ENCODE data around the gene APOC3.

Gene APOC3

DNA sequence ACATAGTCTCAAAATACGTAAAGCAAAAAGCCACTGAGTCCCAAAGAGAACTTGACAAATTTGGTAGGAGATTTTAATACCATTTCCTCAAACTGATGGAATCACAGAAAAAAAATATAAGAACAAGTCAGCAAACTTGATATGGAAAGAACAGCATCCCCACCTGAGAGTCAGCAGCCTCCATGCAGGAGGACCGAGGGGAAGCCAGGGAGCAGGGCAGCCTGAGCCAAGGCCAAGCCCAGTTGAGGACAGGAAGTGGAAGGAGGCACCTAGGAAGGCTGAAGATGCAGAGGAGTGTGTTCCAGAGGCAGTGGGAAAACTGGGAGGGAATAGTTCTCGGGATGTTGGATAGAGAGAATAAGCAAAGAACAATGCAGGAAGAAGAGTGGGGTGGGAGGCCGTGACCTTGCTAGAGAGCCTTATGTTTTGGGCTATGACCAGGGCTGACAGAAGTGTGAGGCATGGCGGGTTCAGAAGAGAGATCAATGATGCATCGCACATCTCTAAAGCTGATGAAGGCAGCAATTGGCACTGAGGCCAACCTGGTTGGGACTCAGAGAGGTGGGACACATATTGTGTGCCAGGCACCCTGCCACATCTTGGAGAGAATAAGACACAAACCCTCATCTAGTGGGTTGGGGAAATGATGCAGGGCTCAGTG, 22.0 kb upstream of the APOC3 start:
- no peak for DNase-seq

DNA sequence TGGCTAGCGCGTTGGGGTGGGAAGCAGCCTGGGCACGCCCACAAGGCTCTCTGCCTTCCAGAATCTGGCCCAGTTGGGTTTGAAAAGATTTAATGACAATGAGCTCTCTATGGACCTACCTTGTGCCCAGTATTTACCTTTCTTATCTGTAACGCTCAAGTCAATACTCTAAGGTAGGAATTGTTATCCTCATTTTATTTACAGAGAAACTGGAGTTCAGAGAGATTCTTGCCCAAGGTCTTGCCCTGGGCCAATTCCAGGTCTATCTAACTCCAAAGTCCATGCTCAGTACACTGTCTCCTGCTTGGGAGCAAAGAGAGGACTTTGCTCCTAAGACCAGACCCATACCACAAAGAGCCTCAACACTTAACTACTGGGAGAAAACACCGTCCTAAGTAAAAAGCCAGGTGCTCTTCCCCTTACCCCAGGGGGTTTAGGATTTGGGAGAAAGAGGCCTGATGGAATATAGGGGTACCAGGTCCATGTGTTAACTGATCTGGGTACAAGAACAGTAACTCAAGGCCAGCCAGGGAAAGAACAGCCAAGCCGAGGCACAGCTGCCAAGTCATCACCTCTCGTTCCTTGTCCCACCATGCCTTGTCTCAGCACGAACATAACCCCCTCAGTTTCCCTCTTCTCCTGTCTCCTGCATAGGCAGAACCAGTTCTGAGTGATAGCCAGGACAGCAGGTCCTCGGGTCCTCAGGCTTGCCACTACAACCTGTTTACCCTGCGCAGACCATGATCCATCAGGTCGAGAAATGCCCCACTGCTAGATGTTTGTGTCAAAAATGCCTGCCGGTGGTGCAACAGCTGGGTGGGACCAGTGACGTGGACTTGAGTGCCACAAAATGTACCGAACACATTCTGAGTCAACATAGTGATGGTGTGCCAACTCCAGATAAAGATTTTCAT, 21.2 kb upstream of the APOC3 start:
- DNase-seq: no peak

DNA sequence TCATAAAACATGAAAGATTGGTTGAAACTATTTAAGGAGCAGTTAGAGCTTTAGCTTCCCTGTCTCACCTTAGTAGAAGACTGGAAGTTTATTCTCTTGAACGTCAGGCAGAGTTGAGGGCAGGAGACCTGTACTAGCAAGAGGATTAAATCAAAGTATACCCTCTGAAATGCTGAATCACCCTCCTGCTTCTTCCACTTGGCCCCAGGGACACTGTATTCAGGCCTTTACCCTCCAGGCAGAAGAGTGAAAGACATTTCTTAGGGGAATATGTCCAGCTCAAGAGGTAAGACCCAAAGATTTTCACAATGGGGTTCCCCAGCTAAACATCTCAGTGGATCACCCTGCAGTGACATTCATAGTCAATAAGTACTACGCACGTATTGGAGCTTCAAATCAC, 18.5 kb upstream of the APOC3 start:
- no peak for DNase-seq

DNA sequence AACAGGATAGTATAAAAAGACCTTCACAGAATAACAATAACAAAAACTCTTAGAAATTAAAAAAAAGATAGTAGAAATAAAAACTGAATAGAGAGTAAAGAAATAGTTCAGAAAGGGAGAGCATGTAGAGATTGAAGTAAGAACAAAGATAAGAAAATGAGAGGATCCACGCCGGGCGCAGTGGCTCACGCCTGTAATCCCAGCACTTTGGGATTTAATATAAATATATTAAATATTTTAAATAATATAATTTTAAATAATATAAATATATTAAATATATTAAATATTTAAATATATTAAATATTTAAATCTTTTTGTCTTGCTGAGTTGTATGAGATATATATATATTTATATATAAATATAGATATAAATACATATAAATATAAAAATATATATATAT, 17.6 kb upstream of the APOC3 start:
- DNase-seq: no peak

DNA sequence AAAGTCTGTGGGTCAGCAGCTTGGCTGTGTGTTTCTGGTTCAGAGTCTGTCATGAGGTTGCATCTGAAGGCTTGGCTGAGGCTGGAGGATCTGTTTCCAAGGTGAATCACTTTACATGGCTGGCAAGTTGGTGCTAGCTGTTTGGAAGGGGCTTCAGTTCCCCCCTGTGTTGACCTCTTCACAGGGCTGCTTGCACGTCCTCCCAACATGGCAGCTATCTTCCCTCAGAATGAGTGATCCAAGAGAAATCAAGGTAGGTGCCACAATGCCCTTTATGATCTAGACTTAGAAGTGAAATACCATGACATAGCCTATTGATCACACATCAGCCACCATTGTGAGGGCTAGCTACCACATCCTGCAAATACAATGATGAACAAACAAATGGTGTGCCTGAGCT, 16.5 kb upstream of the APOC3 start:
- no peak for DNase-seq

DNA sequence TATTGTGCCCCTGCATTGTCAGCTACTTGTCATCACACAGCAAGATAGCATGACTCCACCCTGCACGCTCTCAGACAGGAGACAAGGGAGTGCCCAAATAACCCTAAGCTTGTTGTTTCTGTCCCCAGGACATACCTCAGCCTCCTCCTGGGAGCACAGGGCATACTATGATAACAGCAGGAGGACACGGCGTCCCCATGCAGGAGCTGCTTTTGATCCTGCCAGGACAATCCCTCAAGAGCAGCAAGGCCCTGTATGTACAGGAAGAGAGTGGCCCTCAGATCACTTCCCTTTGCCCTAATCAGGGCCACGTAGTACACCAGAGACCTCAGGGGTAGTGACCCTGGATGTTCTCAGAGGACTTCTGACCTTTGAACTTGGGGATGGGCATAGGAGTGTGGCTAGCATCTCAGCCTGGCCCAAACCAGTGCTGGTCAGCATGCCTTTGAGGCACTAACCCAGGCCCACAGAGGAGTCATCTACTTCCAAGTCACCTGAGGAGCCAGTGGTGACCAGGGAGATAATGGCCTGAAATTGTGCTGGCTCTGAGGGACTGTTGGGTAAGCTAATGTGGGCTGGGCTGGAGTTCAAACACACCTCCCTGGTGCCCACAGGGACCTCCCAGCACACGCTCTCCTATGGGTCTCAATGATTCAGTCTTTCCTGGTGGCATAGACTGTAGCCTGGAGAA, 15.8 kb upstream of the APOC3 start:
- no peak for DNase-seq

DNA sequence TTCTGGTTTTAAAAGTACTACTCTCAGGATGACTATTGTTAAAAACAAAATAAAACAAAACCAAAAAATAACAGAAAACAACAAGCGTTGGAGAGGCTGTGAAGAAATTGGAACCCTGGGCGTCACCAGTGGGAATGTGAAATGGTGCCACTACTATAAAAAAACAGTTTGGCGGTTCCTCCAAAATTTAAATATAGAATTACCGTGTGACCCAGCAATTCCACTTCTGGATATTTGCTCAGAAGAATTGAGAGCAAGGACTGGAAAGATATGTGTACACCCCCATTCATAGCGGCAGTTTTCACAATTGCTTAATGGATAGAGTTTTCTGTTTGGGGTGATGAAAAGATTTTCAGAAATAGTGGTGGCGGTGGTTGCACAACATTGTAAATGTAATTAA, 15.2 kb upstream of the APOC3 start:
- DNase-seq: no peak

DNA sequence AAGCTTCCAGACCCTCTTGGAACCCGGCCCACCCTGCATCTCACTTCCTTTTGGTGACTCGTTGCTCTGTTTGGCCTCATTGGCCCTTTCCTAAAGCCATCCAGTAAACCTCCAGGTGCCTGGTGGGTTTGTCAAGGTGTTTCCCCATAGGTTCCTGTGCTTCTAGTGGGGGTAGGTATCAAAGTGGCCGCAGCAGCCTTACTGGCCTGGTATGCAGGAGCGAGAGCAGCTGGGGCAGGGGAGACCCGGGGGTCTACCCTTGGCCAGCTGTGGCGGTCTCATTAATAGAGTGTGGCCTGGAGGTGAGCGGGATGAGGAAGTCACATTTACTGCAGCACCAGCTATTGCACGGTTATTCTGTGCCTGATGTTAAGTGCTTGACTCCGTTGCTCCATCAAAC, 10.7 kb upstream of the APOC3 start:
- no peak for DNase-seq

DNA sequence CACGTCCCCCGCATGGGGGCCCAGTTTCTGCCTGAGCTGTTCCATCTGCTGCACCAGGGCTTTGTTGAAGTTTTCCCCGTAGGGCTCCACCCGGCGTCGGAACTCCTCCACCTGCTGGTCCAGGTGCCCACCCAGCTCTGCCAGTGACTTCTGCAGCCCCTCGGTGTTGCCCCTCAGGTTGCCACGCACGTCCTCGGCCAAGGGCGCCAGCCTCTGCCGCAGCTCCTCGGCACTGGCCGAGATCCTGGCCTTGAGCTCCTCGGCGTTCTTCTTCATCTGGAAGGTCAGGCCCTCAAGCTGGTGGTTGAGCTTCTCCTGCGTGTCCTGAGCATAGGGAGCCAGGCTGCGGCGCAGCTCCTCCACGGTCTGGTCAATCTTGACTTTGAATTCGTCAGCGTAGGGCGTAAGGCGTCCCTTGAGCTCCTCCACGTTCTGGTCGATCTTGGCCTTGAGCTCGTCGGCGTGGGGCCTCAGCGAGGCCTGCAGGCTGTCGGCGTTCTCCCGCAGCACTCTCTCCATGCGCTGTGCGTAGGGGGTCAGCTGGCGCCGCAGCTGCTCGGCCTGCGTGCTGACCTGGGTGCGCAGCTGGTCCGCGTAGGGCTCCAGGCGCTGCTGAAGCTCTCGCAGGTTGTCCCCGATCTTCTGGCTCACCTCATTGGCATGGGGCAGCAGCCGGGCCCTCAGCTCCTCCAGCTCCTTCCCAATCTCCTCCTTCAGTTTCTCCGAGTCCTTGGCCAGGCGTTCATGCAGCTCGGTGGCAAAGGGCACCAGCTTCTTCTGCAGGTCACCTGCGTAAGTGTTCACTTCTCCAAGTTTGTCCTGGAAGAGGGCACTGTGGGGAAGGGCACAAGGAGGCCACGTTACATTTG, 8.4 kb upstream of the APOC3 start:
- no peak for DNase-seq

DNA sequence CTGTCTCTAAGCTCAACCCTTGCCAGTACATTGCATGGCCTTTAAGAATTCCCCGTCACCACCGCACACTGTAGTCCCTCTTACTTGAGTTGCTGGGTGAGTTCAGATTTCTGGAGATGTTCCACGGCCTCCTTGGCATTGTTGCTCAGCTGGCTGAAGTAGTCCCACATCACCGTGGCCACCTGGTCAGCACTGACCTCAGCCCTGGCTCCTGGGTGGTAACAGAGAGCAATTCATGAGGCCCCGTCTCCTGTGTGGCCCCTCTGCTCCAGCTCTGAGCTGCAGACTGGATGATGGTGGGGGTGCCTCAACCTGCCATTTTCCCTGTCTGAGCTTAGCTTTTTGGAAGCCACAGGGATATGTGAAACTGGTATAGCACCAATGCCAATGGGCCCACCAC, 7.1 kb upstream of the APOC3 start:
- no peak for DNase-seq

DNA sequence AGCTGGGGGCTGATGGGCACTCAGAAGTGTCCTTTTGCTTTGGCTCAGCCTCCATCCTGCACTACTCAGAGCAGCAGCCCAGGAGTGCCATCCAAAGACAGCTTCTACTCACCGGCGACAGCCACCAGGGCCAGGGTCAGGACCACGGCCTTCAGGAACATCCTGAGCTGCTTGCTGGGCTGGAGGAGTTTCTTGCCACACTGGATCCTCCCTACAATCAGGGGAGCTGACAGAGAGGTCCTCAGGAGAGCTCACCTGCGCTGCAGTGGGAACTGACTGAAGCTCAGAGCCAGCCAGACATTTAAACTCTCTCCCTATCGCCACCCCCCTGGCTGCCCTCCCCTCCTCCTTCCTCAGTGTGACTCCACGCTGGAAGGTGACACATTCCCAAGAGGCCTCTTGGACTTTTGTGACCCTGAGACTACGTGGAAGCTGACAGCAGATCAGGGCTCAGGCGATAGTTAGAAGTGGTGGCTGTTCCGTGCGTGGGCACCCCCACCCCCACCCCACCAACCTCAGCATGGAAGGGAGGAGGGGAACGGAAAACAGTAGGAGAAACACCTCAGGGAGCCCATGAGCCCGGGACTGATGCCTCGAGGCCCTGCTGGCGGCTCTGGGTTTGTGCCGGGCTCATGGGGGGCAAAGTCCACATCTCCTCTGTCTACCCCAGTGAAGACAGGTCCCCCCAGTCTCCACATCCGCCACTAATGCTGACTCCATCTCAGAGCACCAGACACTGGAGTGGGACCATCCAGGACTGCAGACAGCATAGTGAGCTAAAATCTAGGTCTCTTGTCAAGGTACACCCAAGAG, 6.5 kb upstream of the APOC3 start, which contains the start of gene APOA4:
APOA4 (minus strand) TSS at position 274 of the 813 bp plus-strand sequence; CDS start at position 161, 113 bp downstream.
- DNase-seq: no peak

DNA sequence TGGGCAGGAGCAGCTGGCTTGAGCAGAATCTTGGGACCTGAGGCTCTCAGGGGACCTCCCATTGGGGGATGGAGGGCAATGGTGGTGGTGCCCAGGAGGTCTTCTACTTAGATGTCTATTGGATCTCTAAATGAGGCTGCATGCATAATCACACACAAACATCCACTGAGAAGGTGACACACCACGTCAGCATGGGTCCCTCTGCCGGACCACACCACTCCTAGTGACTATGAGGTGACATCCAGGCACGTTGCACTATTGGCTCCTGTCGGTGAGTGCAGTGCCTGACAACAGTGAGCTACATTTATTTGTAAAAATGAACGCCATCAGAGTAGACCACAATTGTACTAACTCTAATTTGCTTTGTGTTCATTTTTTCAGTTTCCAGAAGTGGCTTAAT, 4.3 kb upstream of the APOC3 start:
- no peak for DNase-seq

DNA sequence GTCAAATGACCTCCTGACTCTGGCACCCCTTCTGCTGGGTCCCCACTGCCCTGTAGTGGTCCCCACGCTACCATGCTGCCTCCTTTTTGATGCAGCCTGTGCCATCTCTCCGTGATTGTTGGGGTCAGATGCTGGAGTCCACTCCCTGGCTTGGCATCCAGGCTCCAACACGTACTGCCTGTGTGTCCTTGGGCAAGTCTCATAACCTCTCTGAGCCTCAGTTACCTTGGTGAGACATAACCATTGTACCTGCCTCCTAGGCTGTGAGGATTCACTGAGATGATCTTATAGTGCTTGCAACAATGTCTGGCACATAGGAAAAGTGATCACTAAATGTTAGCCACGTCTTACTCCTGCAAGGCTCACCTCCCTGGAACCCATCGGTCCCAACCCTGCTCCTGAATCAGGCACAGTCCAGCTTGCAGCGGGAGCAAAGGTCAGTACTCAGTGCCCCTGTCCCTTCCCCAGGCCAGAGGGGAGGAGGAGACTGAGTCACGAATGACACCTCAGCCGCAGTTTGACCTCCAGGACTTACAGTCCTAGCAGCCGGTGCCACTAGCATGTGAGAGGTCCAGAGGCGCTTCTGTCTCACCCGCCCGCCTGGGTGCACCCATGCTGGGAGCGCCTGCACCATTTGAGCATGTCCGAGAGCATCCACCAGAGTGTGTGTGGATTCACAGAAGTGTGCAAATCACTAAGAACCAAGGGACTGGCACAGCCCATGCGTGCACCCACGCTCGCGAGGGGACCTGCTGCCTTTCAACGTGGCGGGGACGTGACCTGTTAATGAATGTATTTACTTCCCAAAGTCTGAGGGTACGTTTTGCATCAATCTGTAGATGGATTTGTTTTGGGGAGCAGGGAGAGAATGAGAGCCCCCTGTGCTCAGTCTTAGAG, 3.6 kb upstream of the APOC3 start:
- no peak for DNase-seq

DNA sequence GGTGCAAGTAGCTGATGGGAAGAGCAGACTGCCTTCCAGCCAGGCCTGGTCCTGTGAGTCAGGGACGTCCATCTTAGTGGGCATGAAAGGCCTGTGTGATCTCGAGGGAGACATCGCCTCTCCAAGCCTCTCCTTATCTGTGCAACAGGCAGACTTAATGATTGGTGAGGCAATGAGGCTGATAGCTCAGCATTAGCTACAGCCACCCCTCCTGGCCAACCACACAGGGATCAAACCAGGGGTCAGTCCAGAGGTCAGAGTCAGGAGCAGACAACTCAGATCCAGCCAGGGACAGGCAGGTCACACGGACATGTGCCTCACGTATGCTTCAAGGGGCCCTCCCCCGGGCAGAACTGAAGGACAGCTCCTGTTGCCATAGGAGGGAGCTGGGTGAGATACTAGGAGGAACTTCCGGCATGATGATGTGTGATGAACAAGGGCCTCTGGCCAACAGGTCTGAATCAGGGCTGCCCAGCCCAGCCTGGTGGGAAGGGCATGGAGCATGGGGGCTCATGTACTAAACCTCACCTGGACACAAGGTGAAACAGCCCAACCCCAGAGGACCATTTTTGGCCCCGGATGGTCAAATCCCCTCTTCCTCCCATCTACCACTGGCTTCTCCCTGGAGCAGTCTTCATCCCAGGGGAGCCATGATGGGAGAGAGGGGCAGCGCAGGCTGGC, 2.8 kb upstream of the APOC3 start:
- no peak for DNase-seq

DNA sequence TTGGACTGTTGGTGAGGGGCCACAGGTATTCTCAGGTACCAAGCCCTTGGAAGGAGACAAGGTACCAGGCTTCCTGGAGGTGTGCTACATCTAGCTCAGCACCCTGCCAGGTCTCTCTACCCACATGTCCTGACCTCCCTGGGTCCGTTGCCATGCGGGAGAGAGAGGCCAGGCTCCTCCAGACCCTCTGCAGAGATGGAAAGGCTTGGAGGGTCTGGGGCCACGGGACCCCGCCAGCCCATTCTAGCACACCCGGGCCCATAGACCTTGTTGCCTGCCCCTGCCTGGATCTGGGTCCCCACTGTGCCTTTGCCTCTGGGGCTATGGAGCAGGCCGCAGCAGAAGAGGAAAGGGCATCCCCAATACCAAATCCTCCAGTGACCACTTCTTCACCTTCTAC, 2.2 kb upstream of the APOC3 start:
- no peak for DNase-seq

DNA sequence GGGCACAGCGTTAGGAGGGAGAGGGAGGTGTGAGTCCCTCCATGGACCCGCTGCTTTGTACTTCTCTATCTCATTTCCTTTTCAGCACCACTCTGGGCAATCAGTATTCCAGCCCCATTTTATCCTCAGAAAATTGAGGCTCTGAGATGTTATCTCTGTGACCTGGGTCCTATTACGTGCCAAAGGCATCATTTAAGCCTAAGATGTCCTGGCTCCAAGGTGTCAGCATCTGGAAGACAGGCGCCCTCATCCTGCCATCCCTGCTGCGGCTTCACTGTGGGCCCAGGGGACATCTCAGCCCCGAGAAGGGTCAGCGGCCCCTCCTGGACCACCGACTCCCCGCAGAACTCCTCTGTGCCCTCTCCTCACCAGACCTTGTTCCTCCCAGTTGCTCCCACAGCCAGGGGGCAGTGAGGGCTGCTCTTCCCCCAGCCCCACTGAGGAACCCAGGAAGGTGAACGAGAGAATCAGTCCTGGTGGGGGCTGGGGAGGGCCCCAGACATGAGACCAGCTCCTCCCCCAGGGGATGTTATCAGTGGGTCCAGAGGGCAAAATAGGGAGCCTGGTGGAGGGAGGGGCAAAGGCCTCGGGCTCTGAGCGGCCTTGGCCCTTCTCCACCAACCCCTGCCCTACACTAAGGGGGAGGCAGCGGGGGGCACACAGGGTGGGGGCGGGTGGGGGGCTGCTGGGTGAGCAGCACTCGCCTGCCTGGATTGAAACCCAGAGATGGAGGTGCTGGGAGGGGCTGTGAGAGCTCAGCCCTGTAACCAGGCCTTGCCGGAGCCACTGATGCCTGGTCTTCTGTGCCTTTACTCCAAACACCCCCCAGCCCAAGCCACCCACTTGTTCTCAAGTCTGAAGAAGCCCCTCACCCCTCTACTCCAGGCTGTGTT, 829 bp upstream of the APOC3 start:
- DNase-seq: no peak

DNA sequence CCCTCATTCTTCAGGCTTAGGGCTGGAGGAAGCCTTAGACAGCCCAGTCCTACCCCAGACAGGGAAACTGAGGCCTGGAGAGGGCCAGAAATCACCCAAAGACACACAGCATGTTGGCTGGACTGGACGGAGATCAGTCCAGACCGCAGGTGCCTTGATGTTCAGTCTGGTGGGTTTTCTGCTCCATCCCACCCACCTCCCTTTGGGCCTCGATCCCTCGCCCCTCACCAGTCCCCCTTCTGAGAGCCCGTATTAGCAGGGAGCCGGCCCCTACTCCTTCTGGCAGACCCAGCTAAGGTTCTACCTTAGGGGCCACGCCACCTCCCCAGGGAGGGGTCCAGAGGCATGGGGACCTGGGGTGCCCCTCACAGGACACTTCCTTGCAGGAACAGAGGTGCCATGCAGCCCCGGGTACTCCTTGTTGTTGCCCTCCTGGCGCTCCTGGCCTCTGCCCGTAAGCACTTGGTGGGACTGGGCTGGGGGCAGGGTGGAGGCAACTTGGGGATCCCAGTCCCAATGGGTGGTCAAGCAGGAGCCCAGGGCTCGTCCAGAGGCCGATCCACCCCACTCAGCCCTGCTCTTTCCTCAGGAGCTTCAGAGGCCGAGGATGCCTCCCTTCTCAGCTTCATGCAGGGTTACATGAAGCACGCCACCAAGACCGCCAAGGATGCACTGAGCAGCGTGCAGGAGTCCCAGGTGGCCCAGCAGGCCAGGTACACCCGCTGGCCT, 641 bp downstream of the APOC3 start:
- no peak for DNase-seq

DNA sequence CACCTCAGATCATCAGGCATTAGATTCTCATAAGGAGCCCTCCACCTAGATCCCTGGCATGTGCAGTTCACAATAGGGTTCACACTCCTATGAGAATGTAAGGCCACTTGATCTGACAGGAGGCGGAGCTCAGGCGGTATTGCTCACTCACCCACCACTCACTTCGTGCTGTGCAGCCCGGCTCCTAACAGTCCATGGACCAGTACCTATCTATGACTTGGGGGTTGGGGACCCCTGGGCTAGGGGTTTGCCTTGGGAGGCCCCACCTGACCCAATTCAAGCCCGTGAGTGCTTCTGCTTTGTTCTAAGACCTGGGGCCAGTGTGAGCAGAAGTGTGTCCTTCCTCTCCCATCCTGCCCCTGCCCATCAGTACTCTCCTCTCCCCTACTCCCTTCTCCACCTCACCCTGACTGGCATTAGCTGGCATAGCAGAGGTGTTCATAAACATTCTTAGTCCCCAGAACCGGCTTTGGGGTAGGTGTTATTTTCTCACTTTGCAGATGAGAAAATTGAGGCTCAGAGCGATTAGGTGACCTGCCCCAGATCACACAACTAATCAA, 2.2 kb downstream of the APOC3 start:
- no peak for DNase-seq

Data from NCI-H187 treated with DMSO at 0.1 percent for 48 hours (cell line).